Endothelial cell (in vitro differentiated cells): ENCODE measurements around the gene KRTAP10-5. TPM values are rescaled to one million over a fixed set of nuclear protein-coding genes. Genes with fewer than 3 reads are reported as not detected.

Experiments
- DNase-seq: peaks from one replicate; pipeline ENCODE4 v3.0.0; 2021; ENCODE audit warnings: low spot score
- H3K27ac Mint-ChIP-seq: one replicate; pipeline ENCODE4 v1.8.0; 2021; ENCODE audit warnings: mixed read lengths, inconsistent platforms; ENCODE audit not compliant: unreplicated experiment
- H3K27me3 Mint-ChIP-seq: one replicate; pipeline ENCODE4 v1.8.0; 2021; ENCODE audit warnings: mild to moderate bottlenecking, moderate library complexity, mixed read lengths, inconsistent platforms; ENCODE audit not compliant: unreplicated experiment
- H3K36me3 Mint-ChIP-seq: one replicate; pipeline ENCODE4 v1.8.0; 2021; ENCODE audit warnings: mild to moderate bottlenecking, low read depth, mixed read lengths, inconsistent platforms; ENCODE audit not compliant: unreplicated experiment
- H3K4me1 Mint-ChIP-seq: one replicate; pipeline ENCODE4 v1.8.0; 2021; ENCODE audit warnings: mild to moderate bottlenecking, mixed read lengths, inconsistent platforms; ENCODE audit not compliant: unreplicated experiment
- H3K4me3 Mint-ChIP-seq: one replicate; pipeline ENCODE4 v1.8.0; 2021; ENCODE audit warnings: mild to moderate bottlenecking, mixed read lengths, inconsistent platforms; ENCODE audit not compliant: unreplicated experiment
- H3K9me3 Mint-ChIP-seq: one replicate; pipeline ENCODE4 v1.8.0; 2021; ENCODE audit warnings: mixed read lengths, inconsistent platforms; ENCODE audit not compliant: unreplicated experiment
- CTCF ChIP-seq: fragments of 200-600 bp; sonication (generic); IDR thresholded peaks from one replicate; pipeline ENCODE4 v1.5.0; 2021; ENCODE audit warnings: antibody characterized with exemption; ENCODE audit not compliant: unreplicated experiment
- total RNA-seq: library from RNA; stranded (reverse); fragmentation: NEBNext Ultra II Directional; extraction: Animal tissue kit (Norgen Biotek cat#: 25700); gene quantifications from one replicate; pipeline ENCODE4 v1.2.1, GENCODE V29; 2021; ENCODE audit not compliant: unreplicated experiment

The KRTAP10-5 gene
- total RNA-seq, 1 donor from 2014 or later, result not detected

DNA sequence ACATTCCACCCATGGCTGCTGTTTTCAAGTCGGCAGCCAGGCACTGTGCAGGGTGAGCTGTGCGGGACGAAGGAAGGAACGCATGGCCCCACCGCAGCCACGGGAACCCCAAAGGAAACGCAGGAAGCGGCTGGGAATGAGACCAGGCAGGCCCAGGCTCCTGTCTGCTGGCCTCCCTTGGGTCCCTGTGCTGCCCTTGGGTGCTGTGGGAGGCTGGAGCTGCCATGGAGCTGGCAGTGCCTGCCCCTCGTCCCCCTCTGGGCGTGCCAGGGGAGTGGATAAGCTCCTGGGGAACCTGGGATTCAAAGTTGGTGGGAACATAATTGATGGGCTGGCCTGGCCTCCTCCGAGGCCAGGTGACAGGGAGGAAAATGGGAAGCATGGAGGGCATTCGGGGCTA is 12.1 kb downstream of the KRTAP10-5 start:
- no peaks in the 10 kb centered on the region for H3K4me1 Mint-ChIP-seq
- TF ChIP-seq CTCF, result no peak
- peaks cover 7% of the 10 kb centered on the region for H3K36me3 Mint-ChIP-seq
- H3K27ac Mint-ChIP-seq, result no peak overlapping the region
- H3K9me3 Mint-ChIP-seq, result no peaks in the 10 kb centered on the region
- H3K4me3 Mint-ChIP-seq, result no peak overlapping the region
- no peak for DNase-seq
- peaks cover 5% of the 10 kb centered on the region for H3K27me3 Mint-ChIP-seq

DNA sequence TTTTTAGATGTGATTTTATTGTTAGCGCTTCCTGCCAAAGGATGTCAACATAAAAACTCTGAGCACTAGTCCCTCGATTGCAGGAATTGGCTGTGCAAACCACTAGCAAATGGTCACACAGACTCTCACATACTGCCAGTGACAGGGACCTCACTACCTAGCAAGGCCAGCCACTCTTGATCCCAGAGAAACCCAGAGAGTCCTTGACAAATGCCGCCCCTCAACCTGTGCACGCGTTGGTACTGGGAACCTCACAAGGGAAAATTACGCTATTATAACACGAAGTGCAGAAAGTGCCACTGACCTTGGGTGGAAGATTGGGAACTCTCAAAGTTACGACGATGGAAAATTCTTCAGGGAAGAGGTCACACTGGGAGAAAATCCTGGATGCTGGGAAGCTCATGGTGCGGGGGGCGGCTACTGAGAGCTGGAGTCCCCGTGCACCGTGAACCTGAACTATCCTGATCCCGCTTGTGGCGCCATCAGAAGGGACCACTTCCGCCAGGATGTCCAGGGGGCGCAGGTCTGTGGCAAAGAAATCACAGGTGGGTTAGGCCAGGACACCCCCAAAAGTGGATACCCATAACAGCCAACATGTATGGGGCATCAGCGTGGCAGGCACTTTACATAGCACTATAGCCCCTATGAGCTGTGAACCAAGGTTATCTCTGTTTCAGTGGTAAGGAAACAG is 12.8 kb downstream of the KRTAP10-5 start:
- Mint-ChIP-seq H3K36me3 (peaks cover 3% of the 10 kb centered on the region), H3K27ac (no peak overlapping the region), H3K9me3 (no peaks in the 10 kb centered on the region), H3K27me3 (peaks cover 5% of the 10 kb centered on the region), H3K4me3 (no peak overlapping the region), H3K4me1 (no peaks in the 10 kb centered on the region)
- DNase-seq, result no peak
- no peak for TF ChIP-seq CTCF

DNA sequence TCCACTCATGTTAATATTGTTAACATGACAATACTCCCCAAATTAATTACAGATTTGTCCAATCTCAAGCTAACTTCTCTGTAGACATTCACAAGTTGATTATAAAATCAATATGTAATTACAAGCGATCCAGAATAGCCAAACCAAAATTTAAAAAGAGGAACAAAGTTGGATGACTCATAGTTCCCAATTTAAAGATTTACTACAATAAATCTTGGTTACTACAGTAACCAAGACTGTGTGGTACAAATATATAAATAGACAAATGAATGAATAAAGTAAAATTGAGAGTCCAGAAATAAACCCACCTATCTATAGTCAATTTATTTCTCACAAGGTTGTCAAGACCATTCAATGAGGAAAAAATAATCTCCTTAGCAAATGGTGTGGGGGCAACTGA is 14.0 kb downstream of the KRTAP10-5 start:
- Mint-ChIP-seq H3K9me3 (peaks cover 4% of the 10 kb centered on the region), H3K4me1 (no peaks in the 10 kb centered on the region), H3K4me3 (no peak overlapping the region), H3K36me3 (no peaks in the 10 kb centered on the region), H3K27me3 (peaks cover 3% of the 10 kb centered on the region), H3K27ac (no peak overlapping the region)
- no peak for TF ChIP-seq CTCF
- DNase-seq, result no peak

DNA sequence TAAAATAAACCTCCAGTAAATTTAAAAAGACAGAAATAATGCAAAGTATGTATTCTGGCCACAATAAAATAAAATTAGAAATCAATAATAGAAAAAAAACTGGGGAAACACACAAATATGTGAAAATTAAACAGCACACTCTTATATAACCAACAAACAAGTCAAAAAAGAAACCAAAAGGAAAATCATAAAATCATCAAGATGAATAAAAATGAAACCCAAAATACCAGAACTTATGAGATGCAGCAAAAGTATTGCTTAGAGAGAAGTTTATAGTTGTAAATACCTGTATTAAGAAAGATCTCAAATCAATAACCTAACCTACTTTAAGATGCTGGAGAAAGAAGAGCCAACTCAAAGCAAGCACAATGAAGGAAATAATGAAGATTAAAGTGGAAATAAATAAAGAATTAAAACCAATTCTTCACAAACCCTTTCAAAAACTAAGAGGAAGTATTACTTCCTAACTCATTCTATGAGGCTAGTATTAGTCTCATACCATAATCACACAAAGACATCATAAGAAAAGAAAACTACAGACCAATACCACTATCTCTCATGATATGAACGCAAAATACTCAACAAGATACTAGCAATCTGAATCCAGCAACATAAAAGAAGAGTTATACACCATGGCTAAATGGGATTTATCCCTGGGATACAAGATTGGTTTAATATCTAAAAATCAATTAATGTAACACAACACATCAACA is 15.4 kb downstream of the KRTAP10-5 start:
- no peaks in the 10 kb centered on the region for H3K4me1 Mint-ChIP-seq
- peaks cover 3% of the 10 kb centered on the region for H3K27me3 Mint-ChIP-seq
- TF ChIP-seq CTCF, result no peak
- no peak for DNase-seq
- H3K27ac Mint-ChIP-seq, result no peak overlapping the region
- H3K36me3 Mint-ChIP-seq, result no peaks in the 10 kb centered on the region
- peaks cover 4% of the 10 kb centered on the region for H3K9me3 Mint-ChIP-seq
- H3K4me3 Mint-ChIP-seq, result no peak overlapping the region

GRCh38 chr21:44564099-44564498 is 16.3 kb downstream of the KRTAP10-5 start:
- H3K36me3 Mint-ChIP-seq, result no peaks in the 10 kb centered on the region
- TF ChIP-seq CTCF, result no peak

More at GRCh38 chr21:44564099-44564498, 16.3 kb downstream of the KRTAP10-5 start:
- H3K27ac Mint-ChIP-seq, result no peak overlapping the region
- H3K4me1 Mint-ChIP-seq, result no peaks in the 10 kb centered on the region
- peaks cover 3% of the 10 kb centered on the region for H3K27me3 Mint-ChIP-seq
- H3K9me3 Mint-ChIP-seq, result peaks cover 4% of the 10 kb centered on the region
- DNase-seq, result no peak
- no peak overlapping the region for H3K4me3 Mint-ChIP-seq
